Right cardiac atrium (tissue), 5 donors: Measurements from ENCODE around the gene FANCC. TPM values are rescaled to one million over a fixed set of nuclear protein-coding genes. Genes with fewer than 3 reads are reported as not detected.

ENCODE experiments used
- ATAC-seq, 2 donors: fragments of 200-7000 bp; cut with Tn5 transposase; one replicate each; pipeline versions ENCODE4 v1.8.0 to v1.9.1; 2020; ENCODE audit warnings: moderate library complexity in 2 of 2, mild to moderate bottlenecking in 1 of 2
- DNase-seq, 3 donors: peaks; one replicate each; pipeline ENCODE4 v3.0.0-alpha.2; 2020
- H3K27ac ChIP-seq: one replicate; pipeline ENCODE4 v1.5.1; 2013; ENCODE audit warnings: mild to moderate bottlenecking, low read length, control low read depth, moderate library complexity
- H3K27me3 ChIP-seq: one replicate; pipeline ENCODE4 v1.6.1; 2013; ENCODE audit not compliant: control insufficient read depth, insufficient read depth
- H3K4me1 ChIP-seq: one replicate; pipeline ENCODE4 v1.6.1; 2013; ENCODE audit warnings: low read length; ENCODE audit not compliant: control insufficient read depth, insufficient read depth
- H3K4me3 ChIP-seq: one replicate; pipeline ENCODE4 v1.5.1; 2013; ENCODE audit warnings: low read length, control low read depth
- H3K9me3 ChIP-seq: one replicate; pipeline ENCODE4 v1.6.1; 2013; ENCODE audit warnings: low read length; ENCODE audit not compliant: control insufficient read depth
- WGBS: extraction: QIAGEN DNeasy Blood & Tissue Kit; methylation state at CpG from one replicate; pipeline ENCODE4 v1.1.7; 2013; 5-methylcytosine and 5-hydroxymethylcytosine counted together
- intact Hi-C, 4 donors: fragments of 100-400 bp; cut with DNase I; formaldehyde crosslinking; loops; one replicate each; pipeline versions ENCODE4 v1.11.0 to v1.14.0; 2022 to 2023
- polyA plus RNA-seq: library from polyadenylated mRNA; stranded (reverse); fragments of 200-250 nt; gene quantifications from one replicate; pipeline ENCODE4 v1.2.3, GENCODE V29; 2013
- total RNA-seq, 4 donors: library from RNA; stranded (reverse); fragmentation: NEBNext Ultra II Directional; extraction: Animal tissue kit (Norgen Biotek cat#: 25700); gene quantifications; one replicate each; pipeline ENCODE4 v1.2.1, GENCODE V29; 2021
- donor health status: healthy with polysubstance abuse.
- donor health status: DM: no; HTN: yes; CAD: no.
- donor health status: DM: no; HTN: no; CAD: no.
- donor health status: DM: no; HTN: yes; CAD: no; lungs with severe emphysema.
- donor health status: DM: yes; HTN: yes; CAD: no.

The FANCC gene
- total and polyA plus RNA-seq, 5 donors = 3.2 to 6.6 (median 4.3) TPM

DNA sequence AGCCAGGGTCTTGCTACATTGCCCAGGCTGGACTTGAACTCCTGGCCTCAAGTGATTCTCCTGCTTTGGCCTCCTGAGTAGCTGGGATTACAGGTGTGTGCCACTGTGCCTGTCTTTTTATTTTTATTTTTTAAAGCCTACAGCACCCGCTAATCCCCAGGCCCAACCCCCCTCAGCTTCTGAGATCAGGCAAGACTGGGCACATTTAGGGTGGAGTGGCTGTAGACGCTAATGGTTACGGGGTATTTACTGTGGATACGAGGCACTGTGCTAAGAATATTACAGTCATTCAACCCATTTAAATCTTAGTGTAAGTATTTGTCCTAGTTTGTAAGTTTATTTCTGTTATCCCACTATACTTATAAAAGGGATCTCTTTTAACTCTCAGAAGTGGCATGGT lies 175.2 kb downstream of the FANCC start:
- H3K4me1 ChIP-seq = no peaks in the 10 kb centered on the region
- WGBS = 96% methylated on average over 4 of the region's 4 CpGs
- DNase-seq (no peak), ATAC-seq (no peak)
- no peak overlapping the region for H3K27ac ChIP-seq
- H3K9me3 ChIP-seq = no peaks in the 10 kb centered on the region
- no peak overlapping the region for H3K4me3 ChIP-seq
- H3K27me3 ChIP-seq = no peaks in the 10 kb centered on the region
- intact Hi-C loops = no loop called here

DNA sequence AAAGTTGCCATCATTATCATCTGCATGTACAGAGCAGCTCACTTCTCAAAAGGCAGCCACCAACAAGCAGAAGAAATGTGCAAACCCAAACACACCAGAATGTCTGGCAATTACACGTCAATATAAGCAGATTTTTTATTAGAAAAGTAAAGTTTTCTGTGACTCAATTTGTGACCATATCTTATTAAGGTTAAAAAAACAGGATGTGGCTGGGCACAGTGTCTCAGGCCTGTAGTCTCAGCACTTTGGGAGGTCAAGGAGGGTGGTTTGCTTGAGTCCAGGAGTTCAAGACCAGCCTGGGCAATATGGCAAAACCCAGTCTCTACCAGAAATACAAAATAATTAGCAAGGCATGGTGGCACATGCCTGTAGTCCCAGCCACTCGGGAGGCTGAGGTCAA lies 176.7 kb downstream of the FANCC start:
- no peaks in the 10 kb centered on the region for H3K4me1 ChIP-seq
- no peak overlapping the region for H3K27ac ChIP-seq
- WGBS = 79% methylated on average over 2 of the region's 2 CpGs
- DNase-seq = no peak
- no peaks in the 10 kb centered on the region for H3K27me3 ChIP-seq
- intact Hi-C loops = no loop called here
- no peak for ATAC-seq
- H3K4me3 ChIP-seq = no peak overlapping the region
- H3K9me3 ChIP-seq = no peaks in the 10 kb centered on the region

DNA sequence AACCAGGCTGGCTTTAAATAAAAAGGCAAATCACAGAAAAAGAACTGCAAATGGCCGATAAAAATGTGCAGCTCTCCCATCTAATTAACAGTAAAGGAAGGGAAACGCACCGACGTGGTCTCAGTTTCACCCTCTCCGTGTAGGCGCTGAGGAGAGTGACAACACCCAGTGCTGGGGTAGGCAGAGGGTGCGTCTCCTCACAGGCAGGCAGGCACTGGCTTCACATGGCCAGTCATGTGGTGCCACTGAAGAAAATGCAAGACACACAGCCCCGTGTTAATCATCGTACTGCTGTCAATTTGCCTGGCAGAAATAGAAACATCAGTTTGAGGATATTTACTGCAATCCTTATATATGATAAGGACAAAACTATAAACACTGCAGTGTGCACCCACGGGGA lies 178.4 kb downstream of the FANCC start:
- intact Hi-C loops = no loop called here
- H3K4me3 ChIP-seq = no peak overlapping the region
- no peak overlapping the region for H3K27ac ChIP-seq
- 92% methylated on average over 10 of the region's 10 CpGs for WGBS
- DNase-seq (no peak), ATAC-seq (no peak)
- H3K9me3 ChIP-seq = no peaks in the 10 kb centered on the region
- no peaks in the 10 kb centered on the region for H3K4me1 ChIP-seq
- no peaks in the 10 kb centered on the region for H3K27me3 ChIP-seq

DNA sequence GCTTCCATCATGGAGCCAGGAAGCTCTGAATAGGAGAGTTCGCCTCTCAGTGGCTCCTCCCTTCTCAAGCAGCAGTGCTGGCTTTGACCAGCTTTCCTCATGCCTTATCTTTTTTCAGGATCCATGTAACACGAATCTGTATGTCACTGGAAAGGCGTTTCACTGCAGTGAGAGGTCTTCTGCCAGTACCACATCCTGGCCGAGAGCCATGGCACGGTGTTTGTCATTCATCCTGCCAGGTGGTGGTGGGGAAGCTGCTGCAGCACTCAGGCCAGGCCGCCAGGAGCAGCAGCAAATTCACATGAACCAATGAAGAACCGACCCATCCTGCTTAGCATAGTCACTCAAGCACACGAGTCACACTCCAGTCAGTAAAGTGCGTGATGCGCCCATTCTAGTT lies 179.0 kb downstream of the FANCC start:
- Histone ChIP-seq H3K27ac (no peak overlapping the region), H3K4me1 (no peaks in the 10 kb centered on the region), H3K9me3 (no peaks in the 10 kb centered on the region), H3K27me3 (no peaks in the 10 kb centered on the region), H3K4me3 (no peak overlapping the region)
- intact Hi-C loops = no loop called here
- ATAC-seq (peak in 1 of 2 donors; percentile 9), DNase-seq (peak in 1 of 3 donors; percentile 62)
- 86% methylated on average over 10 of the region's 10 CpGs for WGBS

DNA sequence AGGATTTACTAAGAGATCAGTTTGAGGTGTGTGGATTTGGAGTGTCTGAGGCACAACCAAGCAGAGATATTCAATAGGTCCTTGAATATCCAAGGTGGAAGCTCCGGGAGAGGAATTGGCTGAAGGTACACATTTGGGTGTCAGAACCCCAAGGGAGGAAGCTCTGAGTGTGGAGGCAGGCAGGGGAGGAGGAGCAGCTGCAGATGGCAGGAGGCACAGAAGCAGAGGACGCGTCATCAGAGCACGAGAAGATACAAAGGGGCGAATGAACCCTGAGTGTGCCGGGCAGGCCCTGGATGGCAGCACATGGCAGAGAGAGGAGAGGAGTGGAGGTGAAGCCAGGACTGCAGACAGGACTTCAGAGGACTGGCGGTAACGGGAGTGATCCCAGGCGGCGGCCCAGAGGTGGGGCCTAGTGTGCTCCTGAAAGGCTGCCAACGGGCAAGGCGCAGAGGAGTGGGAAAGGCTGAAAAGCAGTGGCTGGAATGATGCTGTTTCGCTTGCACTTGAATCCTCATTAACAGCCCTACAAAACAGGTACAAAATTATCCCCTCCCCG lies 179.8 kb downstream of the FANCC start:
- ATAC-seq (peak; percentile 37 to 58), DNase-seq (peak; percentile 54 to 79 (median 60))
- intact Hi-C loops = no loop called here
- Histone ChIP-seq H3K4me3 (no peak overlapping the region), H3K9me3 (no peaks in the 10 kb centered on the region), H3K4me1 (no peaks in the 10 kb centered on the region), H3K27ac (no peak overlapping the region), H3K27me3 (no peaks in the 10 kb centered on the region)
- 90% methylated on average over 14 of the region's 14 CpGs for WGBS

DNA sequence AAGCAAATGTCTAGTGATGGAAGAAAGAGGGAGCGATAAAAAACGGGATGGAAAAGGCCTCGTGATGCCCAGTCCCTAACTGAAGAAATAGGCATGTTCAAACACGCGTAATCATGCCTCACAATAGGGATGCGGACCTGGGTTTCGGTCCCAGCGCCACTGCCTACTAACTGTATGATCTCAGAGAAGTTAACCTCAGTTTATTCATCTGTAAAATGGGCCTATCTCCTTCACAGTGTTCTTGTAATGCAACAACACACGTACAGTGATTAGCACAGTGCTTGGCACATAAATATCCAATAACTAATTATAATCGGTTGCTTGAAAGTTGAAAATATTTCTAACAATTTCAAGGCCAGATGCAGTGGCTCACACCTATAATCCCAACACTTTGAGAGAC lies 181.8 kb downstream of the FANCC start:
- no peak for ATAC-seq
- no peaks in the 10 kb centered on the region for H3K27me3 ChIP-seq
- intact Hi-C loops = no loop called here

DNA sequence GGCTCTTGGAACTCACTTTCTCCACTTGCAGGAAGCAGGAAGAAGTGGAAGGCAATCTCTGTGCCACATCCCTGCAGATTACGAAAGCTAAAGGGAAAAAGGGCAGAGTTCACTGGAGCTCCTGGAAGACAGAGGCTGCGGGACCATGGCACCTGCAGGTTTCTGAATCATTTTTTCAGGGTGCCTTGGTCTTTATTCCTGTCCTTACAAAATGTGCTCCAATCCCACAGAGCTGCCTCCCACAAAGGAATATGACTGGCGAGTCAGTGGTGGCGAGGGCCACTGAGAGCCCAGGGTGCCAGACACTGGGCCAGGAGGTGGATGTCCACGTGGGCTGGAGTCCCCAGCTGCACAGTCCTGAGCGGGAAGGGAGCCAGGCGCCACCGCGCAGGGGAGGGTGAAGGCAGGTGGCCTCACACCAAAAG lies 183.0 kb downstream of the FANCC start:
- Histone ChIP-seq H3K27me3 (no peaks in the 10 kb centered on the region), H3K4me1 (no peaks in the 10 kb centered on the region), H3K27ac (no peak overlapping the region), H3K9me3 (no peaks in the 10 kb centered on the region), H3K4me3 (no peak overlapping the region)
- intact Hi-C loops = loop anchor here in 1 of 4 donors (5.0 kb wide), 1 partner anchor 347 kb away; no protein-coding TSS in a partner anchor
- ATAC-seq (no peak), DNase-seq (no peak)
- 90% methylated on average over 9 of the region's 9 CpGs for WGBS

More for the DNA sequence above, 181.8 kb downstream of the FANCC start:
- no peaks in the 10 kb centered on the region for H3K4me1 ChIP-seq
- no peak overlapping the region for H3K27ac ChIP-seq
- 99% methylated on average over 10 of the region's 10 CpGs for WGBS
- no peak overlapping the region for H3K4me3 ChIP-seq
- H3K9me3 ChIP-seq = no peaks in the 10 kb centered on the region
- DNase-seq = no peak

DNA sequence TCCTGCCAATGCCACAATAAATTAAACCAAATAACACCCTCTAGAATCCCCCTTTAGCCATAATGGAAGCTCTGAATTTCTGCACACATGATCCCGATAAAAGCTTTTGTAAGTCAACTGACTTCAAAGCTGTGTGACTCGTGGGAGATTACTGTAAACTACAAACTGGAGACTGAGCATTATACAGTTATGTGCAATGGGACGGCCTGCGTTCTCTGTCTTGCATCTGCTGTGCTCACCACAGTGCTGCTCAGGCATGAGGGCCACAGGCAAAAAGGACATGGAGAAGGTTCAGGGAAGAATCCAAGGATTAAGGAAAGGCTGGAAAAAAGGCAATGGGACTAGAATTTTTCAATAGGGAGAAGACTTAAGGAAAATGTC lies 184.2 kb downstream of the FANCC start:
- no peaks in the 10 kb centered on the region for H3K9me3 ChIP-seq
- WGBS = 90% methylated on average over 4 of the region's 4 CpGs
- ATAC-seq (no peak), DNase-seq (no peak)
- no peak overlapping the region for H3K27ac ChIP-seq
- H3K4me1 ChIP-seq = no peaks in the 10 kb centered on the region
- intact Hi-C loops = loop anchor here in 1 of 4 donors (5.0 kb wide), 1 partner anchor 346 kb away; no protein-coding TSS in a partner anchor
- no peak overlapping the region for H3K4me3 ChIP-seq
- H3K27me3 ChIP-seq = no peaks in the 10 kb centered on the region

DNA sequence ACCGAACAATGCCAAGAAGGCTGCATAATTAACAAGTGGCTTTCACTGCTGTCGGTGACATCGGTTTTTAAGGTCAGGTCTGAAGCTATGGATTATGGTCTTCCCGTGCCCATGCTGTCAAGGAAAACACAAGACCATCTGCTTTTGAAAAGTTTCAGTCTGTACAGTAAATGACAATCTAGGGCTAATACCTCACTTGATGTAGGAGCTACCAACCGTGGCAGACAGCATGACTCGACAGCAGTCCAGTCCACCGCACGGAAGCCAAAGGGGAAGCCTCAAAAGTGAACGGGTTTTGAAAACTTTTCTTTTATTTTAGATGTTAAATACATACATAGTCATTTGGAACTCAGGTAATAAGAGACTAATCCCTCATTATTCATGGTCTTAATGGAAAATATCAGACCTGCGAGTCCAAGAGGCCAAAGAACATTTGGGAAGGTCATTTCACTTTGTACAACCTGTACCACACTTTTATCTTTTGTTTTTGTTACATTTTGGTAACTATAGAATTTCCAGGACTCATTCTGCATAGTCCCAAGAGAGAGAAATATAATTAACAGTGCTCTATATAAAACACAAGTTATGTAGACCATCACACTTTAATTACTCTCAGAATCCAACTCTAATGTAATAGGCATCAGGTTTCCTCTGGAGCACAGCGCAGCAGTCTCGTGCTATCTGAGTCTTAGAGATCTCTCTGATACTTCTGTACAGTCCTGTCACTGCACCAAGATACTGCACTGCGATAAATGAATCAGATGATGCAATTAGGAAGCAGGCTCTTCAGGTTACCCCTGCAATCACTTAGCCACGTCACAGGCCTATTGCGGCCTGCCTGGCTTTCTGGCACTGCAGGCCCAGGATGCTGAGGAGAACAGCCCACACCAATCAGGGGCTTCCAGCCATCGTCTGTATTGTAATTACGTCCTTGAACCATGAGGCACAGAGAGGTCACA lies 184.9 kb downstream of the FANCC start:
- H3K27me3 ChIP-seq = no peaks in the 10 kb centered on the region
- DNase-seq = no peak
- no peak for ATAC-seq
- intact Hi-C loops = loop anchor here in 1 of 4 donors (5.0 kb wide), 1 partner anchor 345 kb away; no protein-coding TSS in a partner anchor
- H3K27ac ChIP-seq = no peak overlapping the region
- no peak overlapping the region for H3K4me3 ChIP-seq
- H3K4me1 ChIP-seq = no peaks in the 10 kb centered on the region
- H3K9me3 ChIP-seq = no peaks in the 10 kb centered on the region
- WGBS = 85% methylated on average over 17 of the region's 17 CpGs

DNA sequence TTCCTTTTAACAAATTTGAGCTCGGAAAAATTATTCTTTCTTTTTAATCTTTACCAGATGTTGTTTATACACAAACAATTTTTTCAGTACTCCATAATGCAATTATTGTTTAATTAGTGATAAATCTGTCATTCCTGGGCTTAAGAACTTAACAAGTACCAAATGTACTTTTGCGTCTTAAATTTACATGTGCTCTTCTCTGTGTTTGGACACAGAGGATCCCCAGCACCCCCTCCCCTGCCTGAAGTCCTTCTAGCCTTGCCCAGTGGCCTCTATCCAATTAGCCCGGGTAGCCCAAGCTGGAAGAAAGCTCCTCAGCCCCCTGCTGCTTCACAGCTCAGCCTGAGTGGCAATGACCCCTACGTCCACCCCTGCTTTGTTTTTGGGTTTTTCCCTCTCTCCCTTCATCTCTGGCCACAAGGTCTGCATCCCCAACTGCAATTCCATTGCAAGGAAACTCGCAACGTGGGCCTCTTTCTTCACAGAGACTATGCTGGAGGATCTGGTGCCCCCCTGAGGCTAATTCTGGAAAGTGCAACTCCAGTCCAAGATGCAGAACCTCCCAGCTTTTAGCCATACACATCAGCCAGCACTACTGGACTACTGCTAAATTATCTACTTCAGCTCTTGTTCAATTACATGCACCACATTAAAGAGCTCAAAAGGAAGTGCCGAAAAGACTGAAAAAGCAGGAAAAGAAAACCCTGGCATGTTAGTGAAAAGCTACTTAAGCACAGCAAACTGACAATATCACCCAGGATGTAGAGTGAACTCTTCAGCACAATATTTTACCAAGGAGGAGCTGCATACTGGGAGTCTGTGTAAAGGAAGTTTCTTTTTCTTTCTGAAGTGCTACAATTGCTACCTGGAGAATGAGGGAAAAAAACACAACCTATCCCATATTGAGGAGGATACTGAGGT lies 186.2 kb downstream of the FANCC start:
- intact Hi-C loops = loop anchor here in 1 of 4 donors (2.0 to 5.0 kb wide), 2 partner anchors 344 to 450 kb away; no protein-coding TSS in a partner anchor
- Histone ChIP-seq H3K9me3 (no peaks in the 10 kb centered on the region), H3K27me3 (no peaks in the 10 kb centered on the region), H3K27ac (no peak overlapping the region), H3K4me3 (no peak overlapping the region), H3K4me1 (no peaks in the 10 kb centered on the region)
- ATAC-seq = peak; percentile 47 to 58
- DNase-seq = peak; percentile 67 to 84 (median 72)
- WGBS = 34% methylated on average over 7 of the region's 7 CpGs
